WTC11 (cell line): ENCODE results near the gene ZNF768. TPM values are rescaled to one million over a fixed set of nuclear protein-coding genes. Genes with fewer than 3 reads are reported as not detected.

Source experiments
- ATAC-seq: fragments of 200-7000 bp; cut with Tn5 transposase; 2 replicates; pipeline ENCODE4 v1.10.0; 2021; ENCODE audit warnings: mild to moderate bottlenecking, moderate library complexity
- CTCF ChIA-PET: fragments of 300-600 bp; sonication (Branson Sonifier 250); formaldehyde crosslinking; loops from one replicate; lab custom pipeline; 2021; ENCODE audit warnings: antibody characterized with exemption; lab: Charles Lee
- POLR2A ChIA-PET: fragments of 350-600 bp; sonication (Branson Sonifier 250); formaldehyde crosslinking; loops from one replicate; lab custom pipeline; 2021; ENCODE audit warnings: antibody characterized with exemption; lab: Charles Lee
- DNase-seq: peaks from one replicate; pipeline ENCODE4 v3.0.0; 2021; ENCODE audit warnings: low spot score
- H3K27ac Mint-ChIP-seq: 2 replicates; pipeline ENCODE4 v1.8.0; 2021; ENCODE audit warnings: mixed read lengths
- H3K27me3 Mint-ChIP-seq: 2 replicates; pipeline ENCODE4 v1.8.0; 2021; ENCODE audit warnings: low read depth, mild to moderate bottlenecking, moderate library complexity, mixed read lengths
- H3K36me3 Mint-ChIP-seq: 2 replicates; pipeline ENCODE4 v1.8.0; 2021; ENCODE audit warnings: mixed read lengths
- H3K4me1 Mint-ChIP-seq: 2 replicates; pipeline ENCODE4 v1.8.0; 2022; ENCODE audit warnings: mixed read lengths
- H3K4me3 Mint-ChIP-seq: 2 replicates; pipeline ENCODE4 v1.8.0; 2021; ENCODE audit warnings: mild to moderate bottlenecking, moderate library complexity, mixed read lengths
- H3K9me3 Mint-ChIP-seq: 2 replicates; pipeline ENCODE4 v1.8.0; 2021; ENCODE audit warnings: mixed read lengths
- ETV6 ChIP-seq: sonication (generic); formaldehyde crosslinking; IDR thresholded peaks from 2 replicates; pipeline ENCODE4 v1.8.1; 2022; ENCODE audit warnings: mild to moderate bottlenecking, missing genetic modification reagents
- FOXK1 ChIP-seq: sonication (generic); formaldehyde crosslinking; IDR thresholded peaks from 2 replicates; pipeline ENCODE4 v1.8.0; 2022; ENCODE audit warnings: mild to moderate bottlenecking, moderate library complexity, missing genetic modification reagents
- JAZF1 ChIP-seq: fragments of 250-450 bp; sonication (Bioruptor Pico); IDR thresholded peaks from 2 replicates; pipeline ENCODE4 v1.9.0; 2021; ENCODE audit warnings: moderate library complexity, mild to moderate bottlenecking, inconsistent platforms
- KAT7 ChIP-seq: sonication (generic); formaldehyde crosslinking; IDR thresholded peaks from 2 replicates; pipeline ENCODE4 v1.8.1; 2023; ENCODE audit warnings: missing genetic modification reagents, mild to moderate bottlenecking, borderline replicate concordance
- NR1H2 ChIP-seq: sonication (generic); formaldehyde crosslinking; IDR thresholded peaks from 2 replicates; pipeline ENCODE4 v1.9.0; 2021; ENCODE audit warnings: mild to moderate bottlenecking, moderate library complexity, missing genetic modification reagents
- PRRX2 ChIP-seq: fragments of 250-450 bp; sonication (Bioruptor Pico); IDR thresholded peaks from 2 replicates; pipeline ENCODE4 v1.8.0; 2021; ENCODE audit warnings: mild to moderate bottlenecking
- TCF7 ChIP-seq: sonication (generic); formaldehyde crosslinking; IDR thresholded peaks from 2 replicates; pipeline ENCODE4 v1.8.0; 2022; ENCODE audit warnings: mild to moderate bottlenecking, low read depth, missing genetic modification reagents, moderate library complexity
- total RNA-seq: library from RNA; stranded (reverse); gene quantifications from 3 replicates; pipeline ENCODE4 v1.2.3, GENCODE V29; 2021
- TF ChIP-seq, protein P1 (sequence below): sonication (generic); formaldehyde crosslinking; IDR thresholded peaks from 2 replicates; pipeline ENCODE4 v1.8.1; 2023; ENCODE audit warnings: mild to moderate bottlenecking, moderate library complexity, missing genetic modification reagents
- TF ChIP-seq, protein P2 (sequence below): sonication (generic); formaldehyde crosslinking; conservative IDR thresholded peaks from 2 replicates; pipeline ENCODE4 v1.8.1; 2023; ENCODE audit warnings: mild to moderate bottlenecking, low read depth, missing genetic modification reagents, moderate library complexity
- TF ChIP-seq, protein P3 (sequence below): fragments of 250-450 bp; sonication (Bioruptor Pico); IDR thresholded peaks from 2 replicates; pipeline ENCODE4 v1.9.0; 2021; ENCODE audit warnings: moderate library complexity, mild to moderate bottlenecking, inconsistent platforms, borderline replicate concordance
- TF ChIP-seq, protein P4 (sequence below): sonication (generic); formaldehyde crosslinking; IDR thresholded peaks from 2 replicates; pipeline ENCODE4 v1.8.0; 2023; ENCODE audit warnings: missing genetic modification reagents, mild to moderate bottlenecking, borderline replicate concordance
- TF ChIP-seq, protein P5 (sequence below): sonication (generic); formaldehyde crosslinking; IDR thresholded peaks from 2 replicates; pipeline ENCODE4 v1.8.0; 2022; ENCODE audit warnings: missing genetic modification reagents

Gene ZNF768
- total RNA-seq, 1 experiment from 2014 or later, result 35.9 TPM

DNA sequence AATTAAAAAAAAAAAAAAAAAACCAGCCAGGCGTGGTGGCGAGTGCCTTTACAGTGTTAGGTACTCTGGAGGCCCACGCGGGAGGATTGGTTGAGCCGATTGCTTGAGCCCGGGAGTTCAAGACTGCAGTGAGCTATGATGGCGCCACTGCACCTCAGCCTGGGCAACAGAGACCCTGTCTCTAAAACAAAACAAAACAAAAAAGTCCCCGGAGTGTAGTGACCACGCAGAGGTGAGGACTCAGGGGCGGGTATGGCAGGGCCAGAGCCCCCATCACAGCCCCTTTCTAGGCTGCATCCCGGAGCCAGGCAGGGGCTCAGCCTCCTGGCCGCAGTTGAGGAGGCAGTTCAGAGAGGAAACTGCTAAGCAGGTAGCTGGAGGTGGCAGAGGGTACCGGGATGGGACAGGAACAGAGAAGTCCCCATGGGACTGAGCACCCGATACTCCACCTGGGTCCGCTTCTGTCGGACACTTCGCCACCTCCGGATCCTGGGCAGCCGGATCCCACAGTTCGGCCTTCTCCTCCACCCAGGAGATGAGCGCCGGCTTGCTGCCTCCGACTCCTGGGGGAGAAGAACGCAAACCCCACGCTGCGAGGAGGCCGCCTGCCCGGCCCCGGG, 7.5 kb upstream of the ZNF768 start (continued):
- TF ChIP-seq NR1H2 (CRISPR knock-in tag), result no peak
- no peak for TF ChIP-seq FOXK1 (CRISPR knock-in tag)
- no peak for TF ChIP-seq PRRX2 (CRISPR knock-in tag)
- TF ChIP-seq, protein P1, sequence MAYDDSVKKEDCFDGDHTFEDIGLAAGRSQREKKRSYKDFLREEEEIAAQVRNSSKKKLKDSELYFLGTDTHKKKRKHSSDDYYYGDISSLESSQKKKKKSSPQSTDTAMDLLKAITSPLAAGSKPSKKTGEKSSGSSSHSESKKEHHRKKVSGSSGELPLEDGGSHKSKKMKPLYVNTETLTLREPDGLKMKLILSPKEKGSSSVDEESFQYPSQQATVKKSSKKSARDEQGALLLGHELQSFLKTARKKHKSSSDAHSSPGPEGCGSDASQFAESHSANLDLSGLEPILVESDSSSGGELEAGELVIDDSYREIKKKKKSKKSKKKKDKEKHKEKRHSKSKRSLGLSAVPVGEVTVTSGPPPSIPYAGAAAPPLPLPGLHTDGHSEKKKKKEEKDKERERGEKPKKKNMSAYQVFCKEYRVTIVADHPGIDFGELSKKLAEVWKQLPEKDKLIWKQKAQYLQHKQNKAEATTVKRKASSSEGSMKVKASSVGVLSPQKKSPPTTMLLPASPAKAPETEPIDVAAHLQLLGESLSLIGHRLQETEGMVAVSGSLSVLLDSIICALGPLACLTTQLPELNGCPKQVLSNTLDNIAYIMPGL (CRISPR knock-in tag), result no peak
- TF ChIP-seq, protein P2, sequence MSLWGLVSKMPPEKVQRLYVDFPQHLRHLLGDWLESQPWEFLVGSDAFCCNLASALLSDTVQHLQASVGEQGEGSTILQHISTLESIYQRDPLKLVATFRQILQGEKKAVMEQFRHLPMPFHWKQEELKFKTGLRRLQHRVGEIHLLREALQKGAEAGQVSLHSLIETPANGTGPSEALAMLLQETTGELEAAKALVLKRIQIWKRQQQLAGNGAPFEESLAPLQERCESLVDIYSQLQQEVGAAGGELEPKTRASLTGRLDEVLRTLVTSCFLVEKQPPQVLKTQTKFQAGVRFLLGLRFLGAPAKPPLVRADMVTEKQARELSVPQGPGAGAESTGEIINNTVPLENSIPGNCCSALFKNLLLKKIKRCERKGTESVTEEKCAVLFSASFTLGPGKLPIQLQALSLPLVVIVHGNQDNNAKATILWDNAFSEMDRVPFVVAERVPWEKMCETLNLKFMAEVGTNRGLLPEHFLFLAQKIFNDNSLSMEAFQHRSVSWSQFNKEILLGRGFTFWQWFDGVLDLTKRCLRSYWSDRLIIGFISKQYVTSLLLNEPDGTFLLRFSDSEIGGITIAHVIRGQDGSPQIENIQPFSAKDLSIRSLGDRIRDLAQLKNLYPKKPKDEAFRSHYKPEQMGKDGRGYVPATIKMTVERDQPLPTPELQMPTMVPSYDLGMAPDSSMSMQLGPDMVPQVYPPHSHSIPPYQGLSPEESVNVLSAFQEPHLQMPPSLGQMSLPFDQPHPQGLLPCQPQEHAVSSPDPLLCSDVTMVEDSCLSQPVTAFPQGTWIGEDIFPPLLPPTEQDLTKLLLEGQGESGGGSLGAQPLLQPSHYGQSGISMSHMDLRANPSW (CRISPR knock-in tag), result no peak
- TF ChIP-seq TCF7 (CRISPR knock-in tag), result no peak
- TF ChIP-seq ETV6 (CRISPR knock-in tag), result no peak
- no peak for TF ChIP-seq KAT7 (CRISPR knock-in tag)
- TF ChIP-seq, all 79 proteins: peak for 0

DNA sequence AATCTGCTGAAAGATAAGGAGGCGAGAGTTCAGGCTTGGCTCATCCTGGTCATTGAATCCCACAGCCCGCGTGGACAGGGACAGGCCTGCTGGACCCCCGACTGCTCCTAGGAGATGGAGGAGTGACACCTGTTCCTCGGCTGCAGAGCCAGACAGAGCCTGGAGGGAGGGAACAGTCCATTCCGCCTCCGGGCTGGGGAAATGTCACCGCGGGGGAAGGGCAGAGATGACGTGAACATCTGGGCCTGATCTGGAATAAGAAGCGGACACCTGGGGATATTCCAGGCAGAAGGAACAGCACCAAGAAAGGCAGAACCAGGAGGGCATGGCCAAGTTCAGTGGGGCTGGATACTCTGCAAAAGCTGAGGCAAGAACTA, 6.8 kb upstream of the ZNF768 start:
- peak overlapping the region; percentile 84 for H3K27ac Mint-ChIP-seq
- POLR2A ChIA-PET, result interaction anchor here (1.0 to 3.1 kb wide), 2 partner anchors 14 to 25 kb away, joined by 3 to 42 read pairs; partner anchors contain the start of gene ZNF764
- DNase-seq, result no peak
- no peak for ATAC-seq
- no peaks in the 10 kb centered on the region for H3K27me3 Mint-ChIP-seq
- no peaks in the 10 kb centered on the region for H3K9me3 Mint-ChIP-seq
- peaks cover 16% of the 10 kb centered on the region for H3K36me3 Mint-ChIP-seq
- TF ChIP-seq KAT7 (CRISPR knock-in tag), result no peak
- TF ChIP-seq, protein P3, sequence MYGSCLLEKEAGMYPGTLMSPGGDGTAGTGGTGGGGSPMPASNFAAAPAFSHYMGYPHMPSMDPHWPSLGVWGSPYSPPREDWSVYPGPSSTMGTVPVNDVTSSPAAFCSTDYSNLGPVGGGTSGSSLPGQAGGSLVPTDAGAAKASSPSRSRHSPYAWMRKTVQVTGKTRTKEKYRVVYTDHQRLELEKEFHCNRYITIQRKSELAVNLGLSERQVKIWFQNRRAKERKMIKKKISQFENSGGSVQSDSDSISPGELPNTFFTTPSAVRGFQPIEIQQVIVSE (CRISPR knock-in tag), result no peak
- TF ChIP-seq, protein P4, sequence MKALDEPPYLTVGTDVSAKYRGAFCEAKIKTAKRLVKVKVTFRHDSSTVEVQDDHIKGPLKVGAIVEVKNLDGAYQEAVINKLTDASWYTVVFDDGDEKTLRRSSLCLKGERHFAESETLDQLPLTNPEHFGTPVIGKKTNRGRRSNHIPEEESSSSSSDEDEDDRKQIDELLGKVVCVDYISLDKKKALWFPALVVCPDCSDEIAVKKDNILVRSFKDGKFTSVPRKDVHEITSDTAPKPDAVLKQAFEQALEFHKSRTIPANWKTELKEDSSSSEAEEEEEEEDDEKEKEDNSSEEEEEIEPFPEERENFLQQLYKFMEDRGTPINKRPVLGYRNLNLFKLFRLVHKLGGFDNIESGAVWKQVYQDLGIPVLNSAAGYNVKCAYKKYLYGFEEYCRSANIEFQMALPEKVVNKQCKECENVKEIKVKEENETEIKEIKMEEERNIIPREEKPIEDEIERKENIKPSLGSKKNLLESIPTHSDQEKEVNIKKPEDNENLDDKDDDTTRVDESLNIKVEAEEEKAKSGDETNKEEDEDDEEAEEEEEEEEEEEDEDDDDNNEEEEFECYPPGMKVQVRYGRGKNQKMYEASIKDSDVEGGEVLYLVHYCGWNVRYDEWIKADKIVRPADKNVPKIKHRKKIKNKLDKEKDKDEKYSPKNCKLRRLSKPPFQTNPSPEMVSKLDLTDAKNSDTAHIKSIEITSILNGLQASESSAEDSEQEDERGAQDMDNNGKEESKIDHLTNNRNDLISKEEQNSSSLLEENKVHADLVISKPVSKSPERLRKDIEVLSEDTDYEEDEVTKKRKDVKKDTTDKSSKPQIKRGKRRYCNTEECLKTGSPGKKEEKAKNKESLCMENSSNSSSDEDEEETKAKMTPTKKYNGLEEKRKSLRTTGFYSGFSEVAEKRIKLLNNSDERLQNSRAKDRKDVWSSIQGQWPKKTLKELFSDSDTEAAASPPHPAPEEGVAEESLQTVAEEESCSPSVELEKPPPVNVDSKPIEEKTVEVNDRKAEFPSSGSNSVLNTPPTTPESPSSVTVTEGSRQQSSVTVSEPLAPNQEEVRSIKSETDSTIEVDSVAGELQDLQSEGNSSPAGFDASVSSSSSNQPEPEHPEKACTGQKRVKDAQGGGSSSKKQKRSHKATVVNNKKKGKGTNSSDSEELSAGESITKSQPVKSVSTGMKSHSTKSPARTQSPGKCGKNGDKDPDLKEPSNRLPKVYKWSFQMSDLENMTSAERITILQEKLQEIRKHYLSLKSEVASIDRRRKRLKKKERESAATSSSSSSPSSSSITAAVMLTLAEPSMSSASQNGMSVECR (CRISPR knock-in tag), result no peak
- TF ChIP-seq, protein P5, sequence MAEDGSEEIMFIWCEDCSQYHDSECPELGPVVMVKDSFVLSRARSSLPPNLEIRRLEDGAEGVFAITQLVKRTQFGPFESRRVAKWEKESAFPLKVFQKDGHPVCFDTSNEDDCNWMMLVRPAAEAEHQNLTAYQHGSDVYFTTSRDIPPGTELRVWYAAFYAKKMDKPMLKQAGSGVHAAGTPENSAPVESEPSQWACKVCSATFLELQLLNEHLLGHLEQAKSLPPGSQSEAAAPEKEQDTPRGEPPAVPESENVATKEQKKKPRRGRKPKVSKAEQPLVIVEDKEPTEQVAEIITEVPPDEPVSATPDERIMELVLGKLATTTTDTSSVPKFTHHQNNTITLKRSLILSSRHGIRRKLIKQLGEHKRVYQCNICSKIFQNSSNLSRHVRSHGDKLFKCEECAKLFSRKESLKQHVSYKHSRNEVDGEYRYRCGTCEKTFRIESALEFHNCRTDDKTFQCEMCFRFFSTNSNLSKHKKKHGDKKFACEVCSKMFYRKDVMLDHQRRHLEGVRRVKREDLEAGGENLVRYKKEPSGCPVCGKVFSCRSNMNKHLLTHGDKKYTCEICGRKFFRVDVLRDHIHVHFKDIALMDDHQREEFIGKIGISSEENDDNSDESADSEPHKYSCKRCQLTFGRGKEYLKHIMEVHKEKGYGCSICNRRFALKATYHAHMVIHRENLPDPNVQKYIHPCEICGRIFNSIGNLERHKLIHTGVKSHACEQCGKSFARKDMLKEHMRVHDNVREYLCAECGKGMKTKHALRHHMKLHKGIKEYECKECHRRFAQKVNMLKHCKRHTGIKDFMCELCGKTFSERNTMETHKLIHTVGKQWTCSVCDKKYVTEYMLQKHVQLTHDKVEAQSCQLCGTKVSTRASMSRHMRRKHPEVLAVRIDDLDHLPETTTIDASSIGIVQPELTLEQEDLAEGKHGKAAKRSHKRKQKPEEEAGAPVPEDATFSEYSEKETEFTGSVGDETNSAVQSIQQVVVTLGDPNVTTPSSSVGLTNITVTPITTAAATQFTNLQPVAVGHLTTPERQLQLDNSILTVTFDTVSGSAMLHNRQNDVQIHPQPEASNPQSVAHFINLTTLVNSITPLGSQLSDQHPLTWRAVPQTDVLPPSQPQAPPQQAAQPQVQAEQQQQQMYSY (CRISPR knock-in tag), result peak; percentile 20; the same call in 1 of the 2 replicates
- TF ChIP-seq JAZF1 (CRISPR knock-in tag), result no peak
- H3K4me3 Mint-ChIP-seq, result peak overlapping the region; percentile 68
- CTCF ChIA-PET, result interaction anchor here (1.5 to 4.7 kb wide), 2 partner anchors 53 to 82 kb away, joined by 3 to 30 read pairs; partner anchors contain the start of gene ZNF785
- H3K4me1 Mint-ChIP-seq, result peaks cover 30% of the 10 kb centered on the region
